ENCODE data around the gene RFX8. TPM values are rescaled to one million over a fixed set of nuclear protein-coding genes. Genes with fewer than 3 reads are reported as not detected.
"Not testable (repeated sequence)": the region's sequence is repeated elsewhere in the genome, so short reads cannot be mapped to it uniquely, and the experiment has no call there.

RFX8 gene
- total RNA-seq, 1 donor from 2014 or later = 4.4 TPM

GRCh38 chr2:101486994-101487393 is 12.1 kb upstream of the RFX8 start:
- intact Hi-C loops (cut with micrococcal nuclease) = no loop called here

GRCh38 chr2:101486258-101486701 is 11.4 kb upstream of the RFX8 start:
- intact Hi-C loops (cut with micrococcal nuclease) = no loop called here

GRCh38 chr2:101485856-101486255 is 10.9 kb upstream of the RFX8 start:
- intact Hi-C loops (cut with micrococcal nuclease) = no loop called here

GRCh38 chr2:101480764-101481163 is 5.9 kb upstream of the RFX8 start:
- intact Hi-C loops (cut with micrococcal nuclease) = no loop called here

GRCh38 chr2:101479810-101480209 is 4.9 kb upstream of the RFX8 start:
- intact Hi-C loops (cut with micrococcal nuclease) = loop anchor here (5.0 to 10.0 kb wide), 5 partner anchors 72 to 347 kb away; partner anchors contain the start of genes CNOT11 and RNF149

- intact Hi-C loops (cut with micrococcal nuclease) = loop anchor here (5.0 to 10.0 kb wide), 5 partner anchors 73 to 348 kb away; partner anchors contain the start of genes CNOT11 and RNF149
Observed at GRCh38 chr2:101479328-101479727, 4.4 kb upstream of the RFX8 start.

- intact Hi-C loops (cut with micrococcal nuclease) = loop anchor here (5.0 to 10.0 kb wide), 5 partner anchors 74 to 349 kb away; partner anchors contain the start of genes CNOT11 and RNF149
Observed at GRCh38 chr2:101478181-101479001, 3.5 kb upstream of the RFX8 start.

GRCh38 chr2:101477556-101477955 is 2.6 kb upstream of the RFX8 start:
- intact Hi-C loops (cut with micrococcal nuclease) = loop anchor here (5.0 to 10.0 kb wide), 5 partner anchors 75 to 350 kb away; partner anchors contain the start of genes CNOT11 and RNF149

GRCh38 chr2:101476605-101477208 is 1.8 kb upstream of the RFX8 start:
- intact Hi-C loops (cut with micrococcal nuclease) = loop anchor here (5.0 to 10.0 kb wide), 5 partner anchors 76 to 351 kb away; partner anchors contain the start of genes CNOT11 and RNF149

GRCh38 chr2:101473911-101474701 is 806 bp downstream of the RFX8 start:
- intact Hi-C loops (cut with micrococcal nuclease) = loop anchor here (1.0 to 10.0 kb wide), 4 partner anchors 97 to 223 kb away; partner anchors contain the start of genes CNOT11, MAP4K4 and RNF149

- intact Hi-C loops (cut with micrococcal nuclease) = loop anchor here (10.0 kb wide), 2 partner anchors 169 to 219 kb away; partner anchors contain the start of genes CNOT11 and RNF149
Observed at GRCh38 chr2:101473591-101473910, 1.4 kb downstream of the RFX8 start.

- intact Hi-C loops (cut with micrococcal nuclease) = loop anchor here (10.0 kb wide), 2 partner anchors 165 to 215 kb away; partner anchors contain the start of genes CNOT11 and RNF149
Observed at GRCh38 chr2:101469863-101470262, 5.0 kb downstream of the RFX8 start.

- intact Hi-C loops (cut with micrococcal nuclease) = no loop called here
Observed at GRCh38 chr2:101467306-101467705, 7.6 kb downstream of the RFX8 start.

GRCh38 chr2:101466426-101466825 is 8.5 kb downstream of the RFX8 start:
- intact Hi-C loops (cut with micrococcal nuclease) = no loop called here

GRCh38 chr2:101464841-101465240 is 10.1 kb downstream of the RFX8 start:
- intact Hi-C loops (cut with micrococcal nuclease) = no loop called here

GRCh38 chr2:101463911-101464641 is 10.8 kb downstream of the RFX8 start:
- intact Hi-C loops (cut with micrococcal nuclease) = no loop called here

GRCh38 chr2:101463421-101463820 is 11.5 kb downstream of the RFX8 start:
- intact Hi-C loops (cut with micrococcal nuclease) = no loop called here

GRCh38 chr2:101461381-101461780 is 13.5 kb downstream of the RFX8 start:
- intact Hi-C loops (cut with micrococcal nuclease) = no loop called here

- intact Hi-C loops (cut with micrococcal nuclease) = not testable (repeated sequence)
Observed at GRCh38 chr2:101454408-101454807, 20.5 kb downstream of the RFX8 start.

- intact Hi-C loops (cut with micrococcal nuclease) = no loop called here
Observed at GRCh38 chr2:101450965-101451364, 23.9 kb downstream of the RFX8 start.

- intact Hi-C loops (cut with micrococcal nuclease) = no loop called here
Observed at GRCh38 chr2:101446869-101447268, 28.0 kb downstream of the RFX8 start.
